MM.1S (cell line): ENCODE results near the gene DOCK11.

ENCODE experiments used
- DNase-seq: peaks from one replicate; pipeline ENCODE4 v3.0.0-alpha.2; 2015
- H2AFZ ChIP-seq: fragments of 300-600 bp; sonication (generic); 2 replicates; pipeline ENCODE4 v1.6.0; 2016; ENCODE audit warnings: antibody characterized with exemption, low read length
- H3F3A ChIP-seq: fragments of 300-600 bp; sonication (generic); 2 replicates; pipeline ENCODE4 v1.6.1; 2016; ENCODE audit warnings: mild to moderate bottlenecking, antibody characterized with exemption, low read length, moderate library complexity, mixed read lengths; ENCODE audit not compliant: insufficient read depth
- H3K27ac ChIP-seq: fragments of 300-600 bp; sonication (generic); 2 replicates; pipeline ENCODE4 v1.5.1; 2016; ENCODE audit warnings: mild to moderate bottlenecking, low read length
- H3K27me3 ChIP-seq: fragments of 300-600 bp; sonication (generic); replicated peaks from 2 replicates; pipeline ENCODE4 v1.6.0; 2016; ENCODE audit warnings: low read length; ENCODE audit not compliant: insufficient read depth
- H3K36me3 ChIP-seq: fragments of 300-600 bp; sonication (generic); replicated peaks from 2 replicates; pipeline ENCODE4 v1.6.1; 2016; ENCODE audit warnings: mild to moderate bottlenecking, low read length, mixed read lengths; ENCODE audit not compliant: insufficient read depth
- H3K4me1 ChIP-seq: fragments of 300-600 bp; sonication (generic); 2 replicates; pipeline ENCODE4 v1.6.1; 2016; ENCODE audit warnings: low read length, mixed read lengths
- H3K4me2 ChIP-seq: fragments of 300-600 bp; sonication (generic); 2 replicates; pipeline ENCODE4 v1.6.0; 2016; ENCODE audit warnings: low read depth, low read length
- H3K4me3 ChIP-seq: fragments of 300-600 bp; sonication (generic); 2 replicates; pipeline ENCODE4 v1.5.1; 2016; ENCODE audit warnings: low read length, mixed read lengths
- H3K79me2 ChIP-seq: fragments of 300-600 bp; sonication (generic); 2 replicates; pipeline ENCODE4 v1.6.1; 2016; ENCODE audit warnings: mixed run types, low read length, mixed read lengths
- H3K9ac ChIP-seq: fragments of 300-600 bp; sonication (generic); 2 replicates; pipeline ENCODE4 v1.6.1; 2016; ENCODE audit warnings: low read length, mixed read lengths
- H3K9me2 ChIP-seq: fragments of 300-600 bp; sonication (generic); replicated peaks from 2 replicates; pipeline ENCODE4 v1.6.1; 2016; ENCODE audit warnings: mild to moderate bottlenecking, low read length, mixed read lengths; ENCODE audit not compliant: insufficient read depth
- H3K9me3 ChIP-seq: fragments of 300-600 bp; sonication (generic); replicated peaks from 2 replicates; pipeline ENCODE4 v1.6.1; 2016; ENCODE audit warnings: mild to moderate bottlenecking, low read length, mixed read lengths; ENCODE audit not compliant: insufficient read depth
- H4K20me1 ChIP-seq: fragments of 300-600 bp; sonication (generic); 2 replicates; pipeline ENCODE4 v1.6.1; 2016; ENCODE audit warnings: mild to moderate bottlenecking, low read length, moderate library complexity, mixed read lengths; ENCODE audit not compliant: insufficient read depth
- CTCF ChIP-seq: fragments of 300-600 bp; sonication (generic); IDR thresholded peaks from 2 replicates; pipeline ENCODE4 v1.5.1; 2016; ENCODE audit warnings: antibody characterized with exemption, low read length, mixed read lengths
- EZH2 ChIP-seq: fragments of 300-600 bp; sonication (generic); optimal IDR thresholded peaks from 2 replicates; pipeline ENCODE3; 2017; ENCODE audit warnings: low read depth, mild to moderate bottlenecking, antibody characterized with exemption, low read length, mixed read lengths
- EZH2phosphoT487 ChIP-seq: fragments of 300-600 bp; sonication (generic); IDR thresholded peaks from 2 replicates; pipeline ENCODE4 v1.6.1; 2018; ENCODE audit warnings: antibody characterized with exemption, low read length

The DOCK11 gene

GRCh38 chrX:118498351-118498750 is 2.7 kb downstream of the DOCK11 start:
- Histone ChIP-seq H3K4me2 (no peak overlapping the region), H3K9me3 (no peaks in the 10 kb centered on the region), H3K9me2 (no peaks in the 10 kb centered on the region), H2AFZ (no peak overlapping the region), H3K4me3 (no peak overlapping the region), H3K9ac (no peak overlapping the region), H3F3A (no peaks in the 10 kb centered on the region), H3K27ac (no peak overlapping the region), H3K36me3 (no peaks in the 10 kb centered on the region), H4K20me1 (no peaks in the 10 kb centered on the region), H3K79me2 (no peaks in the 10 kb centered on the region; the same call in 1 of the 2 replicates), H3K27me3 (no peaks in the 10 kb centered on the region), H3K4me1 (no peaks in the 10 kb centered on the region)
- no peak for DNase-seq
- no peak for TF ChIP-seq EZH2
- no peak for TF ChIP-seq EZH2phosphoT487
- TF ChIP-seq CTCF, result no peak

GRCh38 chrX:118498755-118499154 is 3.1 kb downstream of the DOCK11 start:
- Histone ChIP-seq H3K4me1 (no peaks in the 10 kb centered on the region), H3K27ac (no peak overlapping the region), H3K9ac (no peak overlapping the region), H3K4me3 (no peak overlapping the region), H3K4me2 (no peak overlapping the region), H2AFZ (no peak overlapping the region), H3K27me3 (no peaks in the 10 kb centered on the region), H3K9me3 (no peaks in the 10 kb centered on the region), H3K79me2 (no peaks in the 10 kb centered on the region; the same call in 1 of the 2 replicates), H3K9me2 (no peaks in the 10 kb centered on the region), H3F3A (no peaks in the 10 kb centered on the region), H4K20me1 (no peaks in the 10 kb centered on the region), H3K36me3 (no peaks in the 10 kb centered on the region)
- DNase-seq, result no peak
- TF ChIP-seq EZH2phosphoT487 (no peak), EZH2 (no peak), CTCF (no peak)

GRCh38 chrX:118499295-118499694 is 3.7 kb downstream of the DOCK11 start:
- H3K27ac ChIP-seq, result no peak overlapping the region
- no peak for TF ChIP-seq CTCF
- no peak for TF ChIP-seq EZH2phosphoT487
- no peak for TF ChIP-seq EZH2
- H3K79me2 ChIP-seq, result no peaks in the 10 kb centered on the region; the same call in 1 of the 2 replicates
- H3F3A ChIP-seq, result no peaks in the 10 kb centered on the region
- H3K36me3 ChIP-seq, result no peaks in the 10 kb centered on the region
- H3K9me2 ChIP-seq, result no peaks in the 10 kb centered on the region
- no peaks in the 10 kb centered on the region for H3K4me1 ChIP-seq
- no peak overlapping the region for H3K4me3 ChIP-seq
- H4K20me1 ChIP-seq, result no peaks in the 10 kb centered on the region
- H2AFZ ChIP-seq, result no peak overlapping the region
- no peaks in the 10 kb centered on the region for H3K27me3 ChIP-seq
- no peaks in the 10 kb centered on the region for H3K9me3 ChIP-seq
- no peak overlapping the region for H3K9ac ChIP-seq
- no peak for DNase-seq
- H3K4me2 ChIP-seq, result no peak overlapping the region
